ENCODE data around the gene EARS2. TPM values are rescaled to one million over a fixed set of nuclear protein-coding genes. Genes with fewer than 3 reads are reported as not detected.

EARS2 gene
- total and polyA plus RNA-seq, 10 of the 15 experiments (the other 5 are each of a cell fraction or from before 2014, with no cell fraction given) = 12.9 to 65.9 (median 33.5) TPM

DNA sequence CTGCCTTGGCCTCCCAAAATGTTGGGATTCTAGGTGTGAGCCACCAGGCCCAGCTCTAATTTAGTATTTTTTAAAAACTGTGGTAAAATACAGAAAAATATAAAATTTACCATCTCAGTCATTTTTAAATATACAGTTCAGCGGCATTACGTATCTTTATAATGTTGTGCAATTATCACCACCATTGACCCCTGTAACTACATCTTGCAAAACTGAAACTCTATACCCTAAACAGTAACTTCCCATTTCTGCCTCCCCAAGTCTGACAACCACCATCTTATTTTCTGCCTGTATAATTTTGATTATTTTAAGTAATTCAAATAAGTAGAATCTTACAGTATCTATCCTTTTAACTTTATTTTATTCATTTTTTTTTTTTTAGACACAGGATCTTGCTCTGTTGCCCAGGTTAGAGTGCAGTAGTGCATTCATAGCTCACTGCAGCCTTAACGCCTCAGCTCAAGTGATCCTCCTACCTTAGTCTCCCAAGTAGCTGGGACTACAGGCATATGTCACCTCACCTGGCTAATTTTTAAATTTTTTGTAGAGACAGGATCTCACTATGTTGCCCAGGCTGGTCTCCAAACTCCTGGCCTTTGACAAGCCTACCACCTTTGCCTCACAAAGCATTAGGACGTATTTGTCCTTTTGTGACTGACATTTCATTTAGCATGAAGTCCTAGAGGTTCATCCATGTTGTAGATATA, 36.0 kb downstream of the EARS2 start:
- no TSS peak for BruUV-seq (replicated peaks)

GRCh38 chr16:23520500-23520899, 36.6 kb downstream of the EARS2 start:
- 48% methylated on average over 4 of the region's 4 CpGs for WGBS (ENCODE audit: insufficient coverage, insufficient replicate concordance, low lambda C conversion rate, missing lambda C conversion rate)
- peaks cover 33% of the 10 kb centered on the region for H3K4me1 ChIP-seq (ENCODE audit: control insufficient read depth, insufficient read depth, low read length)
- no peak overlapping the region for H3K4me3 ChIP-seq
- ChIA-PET RAD21 (ENCODE audit: unreplicated experiment) (no interaction called here), POLR2A (no interaction called here), SMC1A (ENCODE audit: uncharacterized antibody, unreplicated experiment) (interaction anchor here (1.0 to 6.8 kb wide), 3 partner anchors 8 to 14 kb away, joined by 3 to 48 read pairs (median 3); no protein-coding TSS in a partner anchor), CTCF (interaction anchor here (1.0 to 1.2 kb wide), 2 partner anchors 16 to 76 kb away, joined by 3 read pairs; no protein-coding TSS in a partner anchor)
- no peaks in the 10 kb centered on the region for H4K20me1 ChIP-seq (ENCODE audit: control insufficient read depth, insufficient read depth)
- H3K27ac ChIP-seq (ENCODE audit: control insufficient read depth, insufficient read depth) = no peak overlapping the region
- in situ Hi-C loops (cut with MboI) (no loop called here), intact Hi-C loops (cut with micrococcal nuclease; ENCODE audit: unreplicated experiment) (no loop called here)
- FAIRE-seq (no peak), ATAC-seq (no peak), DNase-seq (ENCODE audit: low read depth, low spot score) (no peak)
- no peak overlapping the region for H2AFZ ChIP-seq (ENCODE audit: control insufficient read depth, low read depth, low read length)
- no peaks in the 10 kb centered on the region for H3K79me2 ChIP-seq (ENCODE audit: control insufficient read depth, insufficient read depth, low read length)
- no peaks in the 10 kb centered on the region for H3K27me3 ChIP-seq (replicated peaks in 1 of 2; ENCODE audit: control insufficient read depth in 2 of 2, insufficient read depth in 2 of 2, low read length in 1 of 2)
- peaks cover 13 to 21% of the 10 kb centered on the region in 2 experiments for H3K36me3 ChIP-seq (ENCODE audit: control insufficient read depth in 2 of 2, insufficient read depth in 2 of 2, low read length in 1 of 2)
- TF ChIP-seq, protein P1, sequence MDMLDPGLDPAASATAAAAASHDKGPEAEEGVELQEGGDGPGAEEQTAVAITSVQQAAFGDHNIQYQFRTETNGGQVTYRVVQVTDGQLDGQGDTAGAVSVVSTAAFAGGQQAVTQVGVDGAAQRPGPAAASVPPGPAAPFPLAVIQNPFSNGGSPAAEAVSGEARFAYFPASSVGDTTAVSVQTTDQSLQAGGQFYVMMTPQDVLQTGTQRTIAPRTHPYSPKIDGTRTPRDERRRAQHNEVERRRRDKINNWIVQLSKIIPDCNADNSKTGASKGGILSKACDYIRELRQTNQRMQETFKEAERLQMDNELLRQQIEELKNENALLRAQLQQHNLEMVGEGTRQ (IDR thresholded peaks at IDR 0.05; ENCODE audit: borderline replicate concordance, low read depth, low read length) = no peak
- TF ChIP-seq FOS (IDR thresholded peaks at IDR 0.05; ENCODE audit: borderline replicate concordance, extremely low read depth, insufficient read length) (no peak), ZNF274 (IDR thresholded peaks at IDR 0.05; ENCODE audit: insufficient read depth, insufficient read length) (no peak), RELB (IDR thresholded peaks at IDR 0.05; ENCODE audit: low read depth) (no peak), TBL1XR1 (IDR thresholded peaks at IDR 0.05; ENCODE audit: low read depth, low read length) (no peak), NR2F1 (conservative IDR thresholded peaks at IDR 0.05) (no peak), ESRRA (IDR thresholded peaks at IDR 0.05; ENCODE audit: low read length) (no peak), YY1 (IDR thresholded peaks at IDR 0.05; ENCODE audit: low read depth, low read length) (no peak), SREBF1 (IDR thresholded peaks at IDR 0.05; ENCODE audit: low read length) (no peak), ZZZ3 (IDR thresholded peaks at IDR 0.05; ENCODE audit: control insufficient read depth, insufficient read length, low read depth) (no peak)
- H3K9ac ChIP-seq (ENCODE audit: control insufficient read depth, insufficient read depth, low read length) = no peak overlapping the region
- peak overlapping the region; percentile 8; the same call in 1 of the 2 replicates for H3K4me2 ChIP-seq (ENCODE audit: control insufficient read depth, insufficient read depth)
- H3K9me3 ChIP-seq (replicated peaks; ENCODE audit: control insufficient read depth, insufficient read depth, low read length) = no peaks in the 10 kb centered on the region
- BruUV-seq (replicated peaks) = no TSS peak

More for the DNA sequence above, 36.0 kb downstream of the EARS2 start:
- in situ Hi-C loops (cut with MboI) (no loop called here), intact Hi-C loops (cut with micrococcal nuclease; ENCODE audit: unreplicated experiment) (no loop called here)
- ChIA-PET POLR2A (no interaction called here), SMC1A (ENCODE audit: uncharacterized antibody, unreplicated experiment) (interaction anchor here (1.0 to 6.8 kb wide), 3 partner anchors 8 to 14 kb away, joined by 3 to 48 read pairs (median 3); no protein-coding TSS in a partner anchor), RAD21 (ENCODE audit: unreplicated experiment) (no interaction called here), CTCF (interaction anchor here (0.6 to 1.3 kb wide), 5 partner anchors 15 to 76 kb away, joined by 3 read pairs; no protein-coding TSS in a partner anchor)
- peaks cover 33% of the 10 kb centered on the region for H3K4me1 ChIP-seq (ENCODE audit: control insufficient read depth, insufficient read depth, low read length)
- no peak overlapping the region for H3K4me3 ChIP-seq
- FAIRE-seq (no peak), ATAC-seq (no peak), DNase-seq (ENCODE audit: low read depth, low spot score) (no peak)
- H3K79me2 ChIP-seq (ENCODE audit: control insufficient read depth, insufficient read depth, low read length) = no peaks in the 10 kb centered on the region
- no peaks in the 10 kb centered on the region for H4K20me1 ChIP-seq (ENCODE audit: control insufficient read depth, insufficient read depth)
- 62% methylated on average over 4 of the region's 4 CpGs for WGBS (ENCODE audit: insufficient coverage, insufficient replicate concordance, low lambda C conversion rate, missing lambda C conversion rate)
- TF ChIP-seq EED (IDR thresholded peaks at IDR 0.05; ENCODE audit: low read depth) (no peak), STAT3 (IDR thresholded peaks at IDR 0.05; ENCODE audit: low read depth, low read length) (no peak), RAD51 (IDR thresholded peaks at IDR 0.05) (no peak), GABPA (IDR thresholded peaks at IDR 0.05; ENCODE audit: low read depth) (no peak), CHD4 (IDR thresholded peaks at IDR 0.05) (no peak), HDAC6 (IDR thresholded peaks at IDR 0.05; ENCODE audit: unreplicated experiment) (no peak)
- H3K4me2 ChIP-seq (ENCODE audit: control insufficient read depth, insufficient read depth) = no peak overlapping the region; the same call in 1 of the 2 replicates
- no peak overlapping the region for H3K9ac ChIP-seq (ENCODE audit: control insufficient read depth, insufficient read depth, low read length)
- no peaks in the 10 kb centered on the region for H3K9me3 ChIP-seq (replicated peaks; ENCODE audit: control insufficient read depth, insufficient read depth, low read length)
- no peaks in the 10 kb centered on the region for H3K27me3 ChIP-seq (replicated peaks in 1 of 2; ENCODE audit: control insufficient read depth in 2 of 2, insufficient read depth in 2 of 2, low read length in 1 of 2)
- peaks cover 13 to 22% of the 10 kb centered on the region in 2 experiments for H3K36me3 ChIP-seq (ENCODE audit: control insufficient read depth in 2 of 2, insufficient read depth in 2 of 2, low read length in 1 of 2)
- no peak overlapping the region for H2AFZ ChIP-seq (ENCODE audit: control insufficient read depth, low read depth, low read length)
- H3K27ac ChIP-seq (ENCODE audit: control insufficient read depth, insufficient read depth) = no peak overlapping the region

Data from GM12878 (cell line).